Measurements from ENCODE around the gene ACTN2. TPM values are rescaled to one million over a fixed set of nuclear protein-coding genes. Genes with fewer than 3 reads are reported as not detected.

The ACTN2 gene
- total and polyA plus RNA-seq, 4 donors: 0.81 to 6.6 (median 3.0) TPM

DNA sequence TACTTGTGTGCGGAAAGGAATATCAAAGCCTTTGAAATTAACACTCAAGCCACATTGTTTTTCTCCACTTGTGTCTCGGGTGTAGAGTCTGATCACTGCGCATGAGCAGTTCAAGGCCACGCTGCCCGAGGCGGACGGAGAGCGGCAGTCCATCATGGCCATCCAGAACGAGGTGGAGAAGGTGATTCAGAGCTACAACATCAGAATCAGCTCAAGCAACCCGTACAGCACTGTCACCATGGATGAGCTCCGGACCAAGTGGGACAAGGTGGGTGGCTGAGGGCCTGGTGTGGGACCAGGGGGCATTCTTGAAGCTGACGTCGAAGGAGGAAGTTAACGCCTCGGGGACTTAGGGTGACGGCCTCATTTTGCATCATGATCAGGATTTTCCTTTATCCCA is 65.1 kb downstream of the ACTN2 start:
- H3K9ac ChIP-seq (ENCODE audit: insufficient read depth in 1 of 2, low read length in 2 of 2): no peak overlapping the region
- no peak overlapping the region for H3K27ac ChIP-seq (ENCODE audit: low read depth in 1 of 2, low read length in 1 of 2)
- no peaks in the 10 kb centered on the region for H3K9me3 ChIP-seq (ENCODE audit: control insufficient read depth in 4 of 4, insufficient read depth in 3 of 4, low read length in 3 of 4)
- TF ChIP-seq, protein P1, sequence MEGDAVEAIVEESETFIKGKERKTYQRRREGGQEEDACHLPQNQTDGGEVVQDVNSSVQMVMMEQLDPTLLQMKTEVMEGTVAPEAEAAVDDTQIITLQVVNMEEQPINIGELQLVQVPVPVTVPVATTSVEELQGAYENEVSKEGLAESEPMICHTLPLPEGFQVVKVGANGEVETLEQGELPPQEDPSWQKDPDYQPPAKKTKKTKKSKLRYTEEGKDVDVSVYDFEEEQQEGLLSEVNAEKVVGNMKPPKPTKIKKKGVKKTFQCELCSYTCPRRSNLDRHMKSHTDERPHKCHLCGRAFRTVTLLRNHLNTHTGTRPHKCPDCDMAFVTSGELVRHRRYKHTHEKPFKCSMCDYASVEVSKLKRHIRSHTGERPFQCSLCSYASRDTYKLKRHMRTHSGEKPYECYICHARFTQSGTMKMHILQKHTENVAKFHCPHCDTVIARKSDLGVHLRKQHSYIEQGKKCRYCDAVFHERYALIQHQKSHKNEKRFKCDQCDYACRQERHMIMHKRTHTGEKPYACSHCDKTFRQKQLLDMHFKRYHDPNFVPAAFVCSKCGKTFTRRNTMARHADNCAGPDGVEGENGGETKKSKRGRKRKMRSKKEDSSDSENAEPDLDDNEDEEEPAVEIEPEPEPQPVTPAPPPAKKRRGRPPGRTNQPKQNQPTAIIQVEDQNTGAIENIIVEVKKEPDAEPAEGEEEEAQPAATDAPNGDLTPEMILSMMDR (IDR thresholded peaks at IDR 0.05; ENCODE audit: control extremely low read depth, extremely low read depth): no peak
- H3K27me3 ChIP-seq (ENCODE audit: control insufficient read depth in 3 of 3, insufficient read depth in 3 of 3, low read length in 2 of 3): no peaks in the 10 kb centered on the region
- H3K4me1 ChIP-seq (ENCODE audit: control insufficient read depth in 5 of 5, insufficient read depth in 5 of 5, low read length in 5 of 5): peaks cover 0 to 8% (median 0%) of the 10 kb centered on the region in 5 donors
- WGBS, 2 donors: 86 to 91% methylated on average over 16 of the region's 16 CpGs
- no peak for DNase-seq
- no peak overlapping the region for H3K4me3 ChIP-seq
- peaks cover 0 to 23% (median 0%) of the 10 kb centered on the region in 4 donors for H3K36me3 ChIP-seq (ENCODE audit: control insufficient read depth in 4 of 4, insufficient read depth in 4 of 4, low read length in 4 of 4)
- no peak for ATAC-seq (ENCODE audit: insufficient read depth, low FRiP score)

DNA sequence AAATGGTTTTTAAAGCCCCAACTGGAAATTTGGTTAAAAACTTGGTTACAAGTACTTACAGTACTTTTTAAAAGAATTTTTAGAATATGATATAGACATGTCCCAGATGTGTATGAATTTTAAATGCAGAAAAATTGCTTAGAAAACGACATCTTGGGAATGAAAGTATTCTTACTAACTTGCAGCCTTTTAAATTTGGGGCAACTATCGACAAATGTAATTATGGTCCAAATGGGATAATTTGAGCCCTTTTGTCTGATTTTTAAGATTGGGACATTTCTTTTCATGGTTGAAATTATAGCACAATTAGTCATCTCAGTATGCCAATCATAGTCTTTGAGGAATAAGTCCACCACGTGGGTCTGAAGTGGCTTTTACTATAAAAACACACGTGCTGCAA is 65.6 kb downstream of the ACTN2 start:
- WGBS, 2 donors: 74 to 83% methylated on average over 4 of the region's 4 CpGs
- TF ChIP-seq, protein P1 (IDR thresholded peaks at IDR 0.05; ENCODE audit: control extremely low read depth, extremely low read depth): no peak

DNA sequence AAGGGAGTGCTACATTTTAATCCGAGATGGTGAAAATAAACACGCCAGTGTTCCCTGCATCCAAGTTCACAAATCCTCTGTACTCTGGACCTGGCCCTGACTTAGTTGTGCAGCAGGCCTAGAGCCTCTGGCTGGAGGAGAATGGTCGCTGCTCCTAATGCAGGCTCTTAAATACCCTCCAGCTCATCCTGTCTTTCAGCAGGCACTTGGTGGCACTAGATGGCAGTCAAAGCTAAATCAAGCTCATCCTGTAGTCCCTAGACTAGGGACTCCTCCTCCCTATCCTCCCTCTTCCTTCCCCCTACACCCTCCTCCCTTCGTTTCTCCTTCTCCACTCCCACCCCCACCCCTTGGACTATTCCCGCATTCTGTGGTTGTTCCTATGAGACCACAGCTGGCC is 67.2 kb downstream of the ACTN2 start:
- peaks cover 0 to 17% (median 0%) of the 10 kb centered on the region in 4 donors for H3K36me3 ChIP-seq (ENCODE audit: control insufficient read depth in 4 of 4, insufficient read depth in 4 of 4, low read length in 4 of 4)
- H3K27me3 ChIP-seq (ENCODE audit: control insufficient read depth in 3 of 3, insufficient read depth in 3 of 3, low read length in 2 of 3): no peaks in the 10 kb centered on the region
- peak overlapping the region in 1 of 2 donors; percentile 2 for H3K27ac ChIP-seq (ENCODE audit: low read depth in 1 of 2, low read length in 1 of 2)
- DNase-seq: peak; percentile 52 to 64 (median 61)
- 68 to 74% methylated on average over 5 of the region's 5 CpGs for WGBS, 2 donors
- ATAC-seq (ENCODE audit: insufficient read depth, low FRiP score): no peak
- H3K4me1 ChIP-seq (ENCODE audit: control insufficient read depth in 5 of 5, insufficient read depth in 5 of 5, low read length in 5 of 5): peaks cover 0 to 8% (median 0%) of the 10 kb centered on the region in 5 donors
- TF ChIP-seq, protein P1 (IDR thresholded peaks at IDR 0.05; ENCODE audit: control extremely low read depth, extremely low read depth): no peak
- no peaks in the 10 kb centered on the region for H3K9me3 ChIP-seq (ENCODE audit: control insufficient read depth in 4 of 4, insufficient read depth in 3 of 4, low read length in 3 of 4)
- no peak overlapping the region for H3K9ac ChIP-seq (ENCODE audit: insufficient read depth in 1 of 2, low read length in 2 of 2)
- no peak overlapping the region for H3K4me3 ChIP-seq

More for the DNA sequence above, 65.6 kb downstream of the ACTN2 start:
- Histone ChIP-seq H3K4me3 (no peak overlapping the region), H3K27ac (ENCODE audit: low read depth in 1 of 2, low read length in 1 of 2) (no peak overlapping the region), H3K9ac (ENCODE audit: insufficient read depth in 1 of 2, low read length in 2 of 2) (no peak overlapping the region), H3K9me3 (ENCODE audit: control insufficient read depth in 4 of 4, insufficient read depth in 3 of 4, low read length in 3 of 4) (no peaks in the 10 kb centered on the region), H3K27me3 (ENCODE audit: control insufficient read depth in 3 of 3, insufficient read depth in 3 of 3, low read length in 2 of 3) (no peaks in the 10 kb centered on the region), H3K36me3 (ENCODE audit: control insufficient read depth in 4 of 4, insufficient read depth in 4 of 4, low read length in 4 of 4) (peaks cover 0 to 23% (median 0%) of the 10 kb centered on the region in 4 donors), H3K4me1 (ENCODE audit: control insufficient read depth in 5 of 5, insufficient read depth in 5 of 5, low read length in 5 of 5) (peaks cover 0 to 8% (median 0%) of the 10 kb centered on the region in 5 donors)
- ATAC-seq (ENCODE audit: insufficient read depth, low FRiP score) (no peak), DNase-seq (no peak)

DNA sequence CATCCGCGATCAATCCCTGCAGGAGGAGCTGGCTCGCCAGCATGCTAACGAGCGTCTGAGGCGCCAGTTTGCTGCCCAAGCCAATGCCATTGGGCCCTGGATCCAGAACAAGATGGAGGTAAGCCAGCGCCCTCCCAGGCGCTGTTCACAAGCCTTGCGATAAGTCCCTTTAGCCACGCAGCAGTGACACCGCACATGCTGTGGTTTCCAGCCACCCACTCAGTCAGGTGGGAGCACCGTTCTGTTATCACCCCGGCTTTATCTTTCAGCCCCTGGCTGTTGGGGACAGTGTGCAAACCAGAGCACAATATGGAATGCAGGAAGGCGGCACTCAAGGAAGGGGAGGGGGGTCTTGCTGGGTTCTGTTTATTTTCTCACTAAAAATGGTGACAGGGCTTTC is 67.7 kb downstream of the ACTN2 start:
- ATAC-seq (ENCODE audit: insufficient read depth, low FRiP score) (no peak), DNase-seq (no peak)
- TF ChIP-seq, protein P1 (IDR thresholded peaks at IDR 0.05; ENCODE audit: control extremely low read depth, extremely low read depth): no peak
- Histone ChIP-seq H3K36me3 (ENCODE audit: control insufficient read depth in 4 of 4, insufficient read depth in 4 of 4, low read length in 4 of 4) (peaks cover 0 to 12% (median 0%) of the 10 kb centered on the region in 4 donors), H3K9ac (ENCODE audit: insufficient read depth in 1 of 2, low read length in 2 of 2) (no peak overlapping the region), H3K27me3 (ENCODE audit: control insufficient read depth in 3 of 3, insufficient read depth in 3 of 3, low read length in 2 of 3) (no peaks in the 10 kb centered on the region), H3K9me3 (ENCODE audit: control insufficient read depth in 4 of 4, insufficient read depth in 3 of 4, low read length in 3 of 4) (no peaks in the 10 kb centered on the region), H3K4me3 (no peak overlapping the region), H3K4me1 (ENCODE audit: control insufficient read depth in 5 of 5, insufficient read depth in 5 of 5, low read length in 5 of 5) (peaks cover 0 to 8% (median 0%) of the 10 kb centered on the region in 5 donors), H3K27ac (ENCODE audit: low read depth in 1 of 2, low read length in 1 of 2) (peak overlapping the region in 1 of 2 donors; percentile 2)
- WGBS, 2 donors: 84 to 91% methylated on average over 14 of the region's 14 CpGs
